GM18517 (cell line): ENCODE data around the gene GBP7.
"Not testable (repeated sequence)": the region's sequence is repeated elsewhere in the genome, so short reads cannot be mapped to it uniquely, and the experiment has no call there.

Source experiments
- ATAC-seq: cut with Tn5 transposase; IDR thresholded peaks from one replicate; pipeline ENCODE4 v1.9.1; 2021; ENCODE audit warnings: mild to moderate bottlenecking, moderate library complexity; ENCODE audit not compliant: unreplicated experiment

Gene GBP7

GRCh38 chr1:89175601-89176256 lies at the start of gene GBP7:
Gene GBP7, minus strand, starts transcription at chr1:89176003. Its CDS starts 4,068 bp downstream, at chr1:89171935.
- ATAC-seq: no peak

GRCh38 chr1:89221341-89221740 lies 45.5 kb upstream of the GBP7 start:
- ATAC-seq: no peak

- not testable (repeated sequence) for ATAC-seq
Observed at GRCh38 chr1:89219851-89220250, 44.0 kb upstream of the GBP7 start.

- not testable (repeated sequence) for ATAC-seq
Observed at GRCh38 chr1:89218941-89219340, 43.1 kb upstream of the GBP7 start.

- ATAC-seq: no peak
Observed at GRCh38 chr1:89213347-89213746, 37.5 kb upstream of the GBP7 start.

- ATAC-seq: no peak
Observed at GRCh38 chr1:89211035-89211634, 35.3 kb upstream of the GBP7 start.

- no peak for ATAC-seq
Observed at GRCh38 chr1:89206373-89206772, 30.6 kb upstream of the GBP7 start.

GRCh38 chr1:89203166-89203565 lies 27.4 kb upstream of the GBP7 start:
- ATAC-seq: no peak

- peak; percentile 83 for ATAC-seq
Observed at GRCh38 chr1:89201106-89201794, 25.4 kb upstream of the GBP7 start.

GRCh38 chr1:89200663-89201062 lies 24.9 kb upstream of the GBP7 start:
- ATAC-seq: no peak

- ATAC-seq: no peak
Observed at GRCh38 chr1:89199525-89200031, 23.8 kb upstream of the GBP7 start.

- peak; percentile 46 for ATAC-seq
Observed at GRCh38 chr1:89198491-89199072, 22.8 kb upstream of the GBP7 start, which contains the start of gene GBP4. Gene GBP4, minus strand, starts transcription at chr1:89198942. Its CDS starts 108 bp downstream, at chr1:89198834.

- ATAC-seq: no peak
Observed at GRCh38 chr1:89198081-89198480, 22.3 kb upstream of the GBP7 start.

GRCh38 chr1:89195476-89195875 lies 19.7 kb upstream of the GBP7 start:
- ATAC-seq: no peak

GRCh38 chr1:89191314-89191713 lies 15.5 kb upstream of the GBP7 start:
- ATAC-seq: no peak

GRCh38 chr1:89190017-89190416 lies 14.2 kb upstream of the GBP7 start:
- ATAC-seq: no peak

GRCh38 chr1:89179343-89179742 lies 3.5 kb upstream of the GBP7 start:
- ATAC-seq: no peak

- ATAC-seq: no peak
Observed at GRCh38 chr1:89176971-89177370, 1.2 kb upstream of the GBP7 start.

GRCh38 chr1:89174491-89174890 lies 1.3 kb downstream of the GBP7 start:
- ATAC-seq: no peak

- no peak for ATAC-seq
Observed at GRCh38 chr1:89172468-89173143, 3.2 kb downstream of the GBP7 start.

- ATAC-seq: no peak
Observed at GRCh38 chr1:89171067-89171438, 4.8 kb downstream of the GBP7 start.
